Fibroblast of peridontal ligament (primary cell): ENCODE measurements around the gene ATP8A2.
"Not testable (repeated sequence)": the region's sequence is repeated elsewhere in the genome, so short reads cannot be mapped to it uniquely, and the experiment has no call there.

Source experiments
- DNase-seq: peaks from one replicate; pipeline ENCODE4 v3.0.0-alpha.2; 2010; ENCODE audit errors: extremely low read depth

Gene ATP8A2

DNA sequence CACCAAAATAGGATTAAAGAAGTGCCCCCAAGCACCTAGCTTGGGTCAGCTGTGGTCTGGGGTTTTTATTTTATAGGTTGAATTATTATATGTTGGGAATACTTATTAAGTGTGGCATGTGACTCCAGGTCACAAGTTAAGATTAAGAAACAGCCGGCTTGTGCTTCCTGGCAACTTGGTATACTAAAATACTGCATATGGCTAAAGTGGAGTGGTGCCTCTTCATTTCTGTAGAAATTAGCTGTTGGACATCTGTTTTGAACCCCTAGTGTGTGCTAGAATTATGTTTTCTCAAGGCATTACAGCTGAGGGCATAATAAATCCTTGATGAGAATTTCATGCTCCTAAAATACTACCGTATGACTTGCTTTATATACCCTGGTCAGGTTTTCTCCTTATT, 393.5 kb downstream of the ATP8A2 start:
- DNase-seq: no peak

- no peak for DNase-seq
These were observed 394.8 kb downstream of the ATP8A2 start for GRCh38 chr13:25766576-25766975.

- DNase-seq: no peak
These were observed 395.2 kb downstream of the ATP8A2 start for GRCh38 chr13:25766991-25767390.

DNA sequence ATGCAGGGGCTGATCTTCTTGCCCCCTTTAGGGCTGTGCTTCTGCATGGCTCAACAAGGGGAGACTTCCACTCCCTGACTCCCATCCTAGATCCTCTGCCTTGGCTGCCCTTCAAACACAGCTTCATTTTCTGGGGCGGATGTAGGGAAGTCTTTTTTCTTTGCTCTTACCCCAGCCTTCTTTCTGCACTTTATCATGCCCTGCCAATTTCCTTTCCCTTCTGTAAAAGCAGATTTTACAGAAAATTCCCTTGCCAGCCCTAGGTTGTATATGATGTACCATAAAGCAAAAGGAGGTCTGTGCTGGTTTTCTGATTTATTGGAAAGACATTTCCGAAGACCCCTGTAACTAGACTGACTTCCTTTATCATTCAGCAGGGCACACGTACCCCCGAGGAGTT, 396.6 kb downstream of the ATP8A2 start:
- no peak for DNase-seq

- peak; percentile 11 for DNase-seq
These were observed 397.1 kb downstream of the ATP8A2 start for GRCh38 chr13:25768838-25769237.

DNA sequence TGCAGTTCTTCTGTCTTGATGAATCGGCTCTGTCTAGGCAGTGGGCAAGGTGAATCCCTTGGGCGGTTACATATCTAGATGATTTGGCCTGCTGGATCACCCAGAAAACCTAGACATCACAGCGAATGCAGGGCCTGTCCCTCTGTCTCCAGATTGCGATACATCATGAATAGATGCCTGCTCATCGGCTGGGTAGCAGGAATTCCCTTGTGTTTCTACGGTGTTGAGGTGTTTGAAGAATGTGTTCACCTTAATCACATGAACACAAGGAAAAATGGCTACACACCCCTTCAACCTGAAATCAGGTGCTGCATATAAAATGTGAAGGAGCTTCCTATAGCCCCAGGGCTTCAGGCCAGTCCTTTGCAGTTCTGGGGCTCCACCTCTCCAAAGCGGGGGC, 398.8 kb downstream of the ATP8A2 start:
- DNase-seq: no peak

DNA sequence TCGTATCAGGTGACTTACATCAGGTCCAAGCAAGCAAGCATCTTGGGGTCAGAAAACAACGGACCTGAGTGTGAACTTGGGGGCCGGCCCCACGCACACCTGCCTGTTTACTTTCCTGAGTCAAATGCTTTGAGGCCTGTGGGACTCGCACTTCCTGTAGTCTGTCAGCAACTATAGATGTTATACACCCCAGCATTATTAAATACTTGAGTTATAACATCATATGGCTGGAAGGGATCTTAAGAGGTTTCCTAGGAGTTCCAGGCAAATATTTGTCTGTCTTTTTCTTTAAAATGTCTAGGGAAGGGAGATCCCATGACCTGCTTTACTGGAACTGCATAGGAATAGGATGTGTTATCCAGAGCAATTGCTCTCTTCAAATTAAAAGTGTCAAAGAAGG, 399.4 kb downstream of the ATP8A2 start:
- DNase-seq: no peak

GRCh38 chr13:25771641-25772478, 400.1 kb downstream of the ATP8A2 start:
- no peak for DNase-seq

DNA sequence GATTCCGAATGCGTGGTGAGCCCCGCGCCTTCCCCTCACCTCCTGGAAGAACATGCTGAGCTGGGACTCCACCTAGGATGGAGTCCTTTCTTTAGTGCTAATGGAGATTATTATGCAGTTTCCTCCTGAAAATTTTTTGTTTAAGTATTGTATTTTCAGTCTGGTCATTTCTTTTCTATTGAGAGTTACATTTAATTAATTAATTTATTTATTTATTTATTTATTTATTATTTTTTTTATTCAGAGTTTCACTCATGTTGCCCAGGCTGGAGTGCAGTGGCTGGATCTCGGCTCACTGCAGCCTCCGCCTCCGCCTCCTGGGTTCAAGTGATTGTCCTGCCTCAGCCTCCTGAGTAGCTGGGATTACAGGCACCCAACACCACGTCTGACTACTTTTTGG, 400.8 kb downstream of the ATP8A2 start:
- DNase-seq: not testable (repeated sequence)

- DNase-seq: not testable (repeated sequence)
These were observed 402.3 kb downstream of the ATP8A2 start for GRCh38 chr13:25774056-25774455.

- no peak for DNase-seq
These were observed 403.5 kb downstream of the ATP8A2 start for GRCh38 chr13:25775275-25775674.

- DNase-seq: no peak
These were observed 404.2 kb downstream of the ATP8A2 start for GRCh38 chr13:25775986-25776385.

GRCh38 chr13:25776722-25777121, 404.9 kb downstream of the ATP8A2 start:
- DNase-seq: no peak

DNA sequence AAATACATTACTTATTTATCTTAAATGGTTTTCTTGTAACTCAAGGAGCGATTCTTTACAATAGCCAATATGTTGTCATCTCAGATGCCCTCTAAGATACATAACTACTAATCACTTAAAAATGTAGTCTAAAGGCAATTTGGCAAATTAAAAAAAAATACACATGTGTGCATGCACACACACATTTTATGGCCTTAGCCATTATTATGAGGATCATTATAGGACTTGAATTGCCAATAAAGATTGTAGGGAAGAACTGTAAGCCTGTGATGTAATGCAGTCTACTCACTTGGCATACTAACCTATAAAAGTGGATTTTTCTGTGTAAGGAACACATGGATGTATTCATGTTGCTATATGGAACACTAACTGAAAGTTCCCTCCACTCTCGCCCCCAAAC, 405.7 kb downstream of the ATP8A2 start:
- DNase-seq: no peak

GRCh38 chr13:25778365-25778764, 406.6 kb downstream of the ATP8A2 start:
- no peak for DNase-seq

DNA sequence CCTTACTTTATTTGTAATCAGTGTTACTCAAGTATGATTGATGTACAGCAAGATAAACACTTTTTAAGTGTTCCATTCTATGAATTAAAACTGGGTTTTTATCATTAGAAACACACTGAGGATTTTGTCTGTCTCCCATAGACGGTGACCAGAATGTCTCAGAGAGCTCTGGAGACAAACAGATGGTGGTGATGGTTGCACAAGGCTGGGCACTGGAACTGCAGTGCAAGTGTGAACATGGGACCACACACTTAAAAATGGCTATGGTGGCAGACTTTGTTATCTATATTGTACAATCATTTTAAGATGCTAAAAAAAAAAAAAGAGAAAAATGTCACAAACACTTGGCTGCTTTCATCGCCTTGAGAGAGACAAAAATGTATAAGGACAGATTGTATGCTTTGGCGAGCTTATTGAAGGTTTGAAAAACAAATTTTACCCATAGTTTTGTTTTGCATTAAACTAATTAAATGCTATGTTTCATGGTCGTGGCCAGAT, 407.1 kb downstream of the ATP8A2 start:
- DNase-seq: no peak

GRCh38 chr13:25783076-25783475, 411.3 kb downstream of the ATP8A2 start:
- no peak for DNase-seq

- no peak for DNase-seq
These were observed 411.8 kb downstream of the ATP8A2 start for GRCh38 chr13:25783601-25784024.

- DNase-seq: no peak
These were observed 412.3 kb downstream of the ATP8A2 start for GRCh38 chr13:25784119-25784518.

DNA sequence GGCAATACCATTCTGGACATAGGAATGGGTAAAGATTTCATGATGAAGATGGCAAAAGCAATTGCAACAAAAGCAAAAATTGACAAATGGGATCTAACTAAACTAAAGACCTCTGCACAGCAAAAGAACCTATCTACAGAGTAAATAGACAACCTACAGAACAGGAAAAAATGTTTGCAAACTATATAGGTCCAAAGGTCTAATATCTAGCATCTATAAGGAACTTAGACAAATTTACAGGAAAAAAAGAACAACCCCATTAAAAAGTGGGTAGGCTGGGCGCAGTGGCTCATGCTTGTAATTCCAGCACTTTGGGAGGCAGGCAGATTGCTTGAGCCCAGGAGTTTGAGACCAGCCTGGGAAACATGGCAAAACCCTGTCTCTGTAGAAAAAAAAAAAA, 418.4 kb downstream of the ATP8A2 start:
- not testable (repeated sequence) for DNase-seq

DNA sequence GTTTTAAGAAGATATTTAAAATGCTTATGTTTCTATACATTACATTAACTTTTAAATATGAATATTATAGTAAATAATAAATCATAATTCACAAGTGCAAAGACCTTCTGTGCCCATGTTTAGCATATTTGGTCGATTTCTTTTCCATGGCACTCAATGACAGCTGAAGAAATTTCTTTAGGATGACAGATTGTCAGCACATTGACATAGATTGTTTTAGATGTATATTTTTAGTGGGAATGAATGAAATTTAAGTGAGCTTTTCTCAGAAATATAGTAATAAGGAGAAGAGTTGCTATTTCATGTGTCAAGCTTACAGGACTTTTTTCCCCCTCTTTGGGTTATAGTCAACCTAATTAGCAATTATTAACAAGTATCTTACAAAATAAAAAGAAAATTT, 423.5 kb downstream of the ATP8A2 start:
- no peak for DNase-seq

DNA sequence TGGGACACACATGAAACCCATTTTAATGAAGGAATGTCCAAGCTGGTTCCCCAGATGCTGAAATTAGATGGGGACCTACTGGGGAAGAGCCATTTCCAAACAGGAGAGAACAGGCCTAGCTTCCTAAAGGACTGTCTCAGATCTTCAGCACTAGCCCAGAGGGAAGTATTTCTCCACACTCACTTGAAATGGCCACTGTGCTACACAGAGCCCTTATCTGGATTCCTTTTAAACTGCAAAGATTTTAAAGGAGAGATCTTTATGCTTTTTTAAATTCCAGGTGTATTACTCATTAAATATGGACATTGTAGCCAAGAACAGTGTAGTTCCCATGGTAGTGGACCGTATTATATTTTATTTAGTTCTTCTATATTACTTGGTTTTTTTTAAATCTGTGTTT, 424.7 kb downstream of the ATP8A2 start:
- DNase-seq: no peak

GRCh38 chr13:25798998-25799397, 427.2 kb downstream of the ATP8A2 start:
- no peak for DNase-seq

DNA sequence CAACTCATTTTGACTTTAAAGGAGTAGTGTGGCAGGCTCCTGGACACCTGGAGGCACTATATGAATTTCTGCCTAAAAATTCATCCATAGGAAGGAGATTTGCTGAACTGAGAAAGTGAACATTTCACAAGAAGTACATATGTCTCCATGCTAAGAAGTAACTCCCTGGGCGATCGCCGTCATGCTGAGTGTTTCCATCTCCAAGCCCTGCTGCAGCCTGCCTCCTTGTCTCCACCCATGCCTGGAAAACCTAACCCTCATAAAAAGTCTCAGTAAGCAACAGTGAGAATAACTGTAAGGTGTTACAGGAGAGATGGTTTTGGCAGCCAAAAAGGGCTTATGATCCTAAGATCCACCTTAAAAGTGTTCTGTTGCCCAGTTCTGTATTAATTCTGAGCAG, 428.7 kb downstream of the ATP8A2 start:
- DNase-seq: no peak
